K562 treated with DMSO at 1 percent for 24 hours (cell line): ENCODE data around the gene UQCRH. TPM values are rescaled to one million over a fixed set of nuclear protein-coding genes. Genes with fewer than 3 reads are reported as not detected.

ENCODE experiments used
- total RNA-seq: library from RNA; unstranded; fragments of 300-600 nt; gene quantifications from 2 replicates; pipeline ENCODE4 v1.2.3, GENCODE V29; 2022; ENCODE audit warnings: low read depth; ENCODE audit not compliant: insufficient read depth

The UQCRH gene
- total RNA-seq: 1,126 and 1,196 TPM in 2 replicates

DNA sequence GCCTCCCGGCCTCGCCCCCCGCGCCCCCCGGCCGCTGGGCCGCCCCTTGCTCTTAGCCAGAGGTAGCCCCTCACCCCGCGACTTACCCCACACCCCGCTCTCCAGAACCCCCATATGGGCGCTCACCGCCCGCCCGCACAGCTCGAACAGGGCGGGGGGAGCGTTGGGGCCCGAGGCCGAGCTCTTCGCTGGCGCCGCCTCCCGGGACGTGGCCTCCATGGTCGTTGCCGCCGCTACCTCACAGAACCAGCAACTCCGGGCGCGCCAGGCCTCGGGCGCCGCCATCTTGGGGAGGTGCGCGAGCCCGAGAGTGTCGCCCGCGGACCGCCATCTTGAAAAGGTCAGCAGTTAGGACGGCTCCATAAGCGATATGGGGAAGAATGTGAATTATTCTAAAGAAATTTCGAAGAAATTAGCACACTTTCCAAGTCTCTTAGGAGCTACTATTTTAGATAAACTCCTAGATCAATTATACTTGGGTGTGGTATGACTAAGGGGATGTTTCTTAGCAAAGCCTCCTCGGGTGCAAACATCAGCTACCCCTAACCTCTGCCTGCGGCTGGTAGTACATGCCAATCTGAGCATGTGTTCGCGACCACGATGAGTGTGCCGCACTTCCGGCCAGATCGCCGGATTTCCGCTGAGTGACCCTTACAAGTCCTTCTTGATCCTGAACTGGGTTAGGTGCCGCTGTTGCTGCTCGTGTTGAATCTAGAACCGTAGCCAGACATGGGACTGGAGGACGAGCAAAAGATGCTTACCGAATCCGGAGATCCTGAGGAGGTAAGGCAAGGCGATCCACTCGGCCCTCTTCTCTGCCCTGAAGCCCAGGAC, at the start of gene UQCRH, which contains the start of gene LRRC41:
UQCRH (plus strand) TSS at position 661 of the 834 bp plus-strand sequence; CDS start at position 730, 69 bp downstream.
LRRC41 (minus strand) TSS at position 579 of the 834 bp plus-strand sequence; CDS start at position 285, 294 bp downstream.

DNA sequence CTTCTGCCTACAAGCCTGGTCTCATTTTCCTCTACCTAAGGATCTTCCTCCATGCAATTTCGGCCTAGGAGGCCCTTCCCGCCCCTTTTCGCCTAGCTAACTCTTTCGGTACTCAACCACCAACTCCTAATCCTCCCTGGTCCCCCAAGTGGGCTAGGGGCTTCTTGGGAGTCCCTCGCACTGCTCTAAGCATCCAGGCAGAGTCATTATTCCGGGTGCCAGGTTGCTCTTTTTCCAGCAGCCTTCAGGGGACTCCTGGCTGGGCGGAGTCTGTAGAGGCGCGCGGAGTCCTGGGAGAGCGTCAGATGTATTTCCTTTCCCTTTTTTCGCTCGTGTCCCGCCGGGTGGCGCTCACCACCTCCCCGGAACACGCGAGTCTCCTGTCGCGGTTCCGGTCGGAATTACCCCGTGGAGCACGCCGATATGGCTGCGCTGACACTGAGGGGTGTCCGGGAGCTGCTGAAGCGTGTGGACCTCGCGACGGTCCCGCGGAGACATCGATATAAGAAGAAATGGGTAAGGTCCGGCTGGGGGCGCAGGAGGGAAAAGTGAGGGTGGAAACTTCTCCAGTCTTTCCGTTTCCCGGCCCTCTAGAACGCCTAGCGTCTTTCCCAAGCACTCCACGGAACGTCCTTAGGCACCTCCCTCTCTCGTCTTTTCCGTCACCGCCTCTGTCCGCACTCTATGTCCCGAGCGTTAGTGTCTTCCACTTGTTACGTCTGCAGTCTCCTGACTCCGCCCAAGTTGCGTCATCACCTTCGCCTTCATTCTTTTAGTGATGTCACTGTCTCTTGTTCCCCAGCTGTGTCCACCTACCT, 37.1 kb downstream of the UQCRH start, which contains the start of gene NSUN4:
NSUN4 (plus strand) TSS at position 404 of the 818 bp plus-strand sequence; CDS start at position 424, 20 bp downstream.

Other genes with a start within 250 kb of the UQCRH start
- 5.2 and 5.6 TPM in 2 replicates for gene PIK3R3, start 171.1 kb upstream of the UQCRH start, total RNA-seq
- gene TSPAN1, start 128.6 kb upstream of the UQCRH start, total RNA-seq: not detected in 2 replicates
- not detected in 2 replicates for gene P3R3URF, start 127.2 kb upstream of the UQCRH start, total RNA-seq
- 42.8 and 43.6 TPM in 2 replicates for gene POMGNT1, start 105.3 kb upstream of the UQCRH start, total RNA-seq
- gene LURAP1, start 100.4 kb upstream of the UQCRH start, total RNA-seq: 0.68 and 1.6 TPM in 2 replicates
- gene RAD54L, start 55.9 kb upstream of the UQCRH start, total RNA-seq: 58.5 and 59.0 TPM in 2 replicates
- 72.6 and 80.6 TPM in 2 replicates for gene LRRC41, start 82 bp upstream of the UQCRH start, total RNA-seq
- gene NSUN4, start 37.1 kb downstream of the UQCRH start, total RNA-seq: 46.6 and 57.5 TPM in 2 replicates
- gene FAAH, start 90.6 kb downstream of the UQCRH start, total RNA-seq: 0.82 and 0.86 TPM in 2 replicates
- 8.3 and 8.4 TPM in 2 replicates for gene DMBX1, start 186.1 kb downstream of the UQCRH start, total RNA-seq
- not detected in 2 replicates for gene KNCN, start 247.9 kb downstream of the UQCRH start, total RNA-seq